ENCODE measurements around the gene XIAP. TPM values are rescaled to one million over a fixed set of nuclear protein-coding genes. Genes with fewer than 3 reads are reported as not detected.

Gene XIAP
- total RNA-seq, 6 experiments from 2014 or later = 34.4 to 48.4 (median 38.8) TPM

DNA sequence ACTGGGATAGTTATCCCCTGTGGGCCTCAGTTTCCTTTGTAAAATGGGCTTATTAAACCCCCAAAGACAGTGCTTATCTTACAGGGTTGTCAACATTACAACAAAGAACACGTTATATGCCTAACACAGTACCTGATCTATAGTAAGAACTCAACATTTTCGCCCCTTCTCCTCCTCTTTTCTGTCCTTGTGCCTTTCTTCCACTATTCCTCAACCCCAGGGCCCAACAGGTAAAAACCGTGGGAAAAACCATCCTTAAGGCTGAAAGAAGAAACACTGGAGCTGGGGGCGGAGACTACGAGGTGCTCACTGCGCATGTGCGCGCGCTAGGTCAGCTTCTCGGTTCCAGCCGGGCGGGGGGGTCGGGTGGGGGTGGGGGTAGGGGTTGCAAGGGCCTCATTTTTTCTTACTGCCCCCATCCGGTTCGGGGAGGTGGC is 426 bp upstream of the XIAP start:
- no peak for DNase-seq
- peaks cover 4% of the 10 kb centered on the region; the same call in 1 of the 2 replicates for H3K27me3 Mint-ChIP-seq (ENCODE audit: insufficient read depth)
- H3K27ac Mint-ChIP-seq = peak overlapping the region; percentile 92
- TF ChIP-seq, protein P1, sequence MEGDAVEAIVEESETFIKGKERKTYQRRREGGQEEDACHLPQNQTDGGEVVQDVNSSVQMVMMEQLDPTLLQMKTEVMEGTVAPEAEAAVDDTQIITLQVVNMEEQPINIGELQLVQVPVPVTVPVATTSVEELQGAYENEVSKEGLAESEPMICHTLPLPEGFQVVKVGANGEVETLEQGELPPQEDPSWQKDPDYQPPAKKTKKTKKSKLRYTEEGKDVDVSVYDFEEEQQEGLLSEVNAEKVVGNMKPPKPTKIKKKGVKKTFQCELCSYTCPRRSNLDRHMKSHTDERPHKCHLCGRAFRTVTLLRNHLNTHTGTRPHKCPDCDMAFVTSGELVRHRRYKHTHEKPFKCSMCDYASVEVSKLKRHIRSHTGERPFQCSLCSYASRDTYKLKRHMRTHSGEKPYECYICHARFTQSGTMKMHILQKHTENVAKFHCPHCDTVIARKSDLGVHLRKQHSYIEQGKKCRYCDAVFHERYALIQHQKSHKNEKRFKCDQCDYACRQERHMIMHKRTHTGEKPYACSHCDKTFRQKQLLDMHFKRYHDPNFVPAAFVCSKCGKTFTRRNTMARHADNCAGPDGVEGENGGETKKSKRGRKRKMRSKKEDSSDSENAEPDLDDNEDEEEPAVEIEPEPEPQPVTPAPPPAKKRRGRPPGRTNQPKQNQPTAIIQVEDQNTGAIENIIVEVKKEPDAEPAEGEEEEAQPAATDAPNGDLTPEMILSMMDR (IDR thresholded peaks at IDR 0.05) = no peak
- H3K4me1 Mint-ChIP-seq (ENCODE audit: low read depth) = peaks cover 14% of the 10 kb centered on the region
- peak overlapping the region; percentile 90 for H3K4me3 Mint-ChIP-seq
- H3K9me3 Mint-ChIP-seq = no peaks in the 10 kb centered on the region
- H3K36me3 Mint-ChIP-seq (ENCODE audit: low read depth) = no peaks in the 10 kb centered on the region

DNA sequence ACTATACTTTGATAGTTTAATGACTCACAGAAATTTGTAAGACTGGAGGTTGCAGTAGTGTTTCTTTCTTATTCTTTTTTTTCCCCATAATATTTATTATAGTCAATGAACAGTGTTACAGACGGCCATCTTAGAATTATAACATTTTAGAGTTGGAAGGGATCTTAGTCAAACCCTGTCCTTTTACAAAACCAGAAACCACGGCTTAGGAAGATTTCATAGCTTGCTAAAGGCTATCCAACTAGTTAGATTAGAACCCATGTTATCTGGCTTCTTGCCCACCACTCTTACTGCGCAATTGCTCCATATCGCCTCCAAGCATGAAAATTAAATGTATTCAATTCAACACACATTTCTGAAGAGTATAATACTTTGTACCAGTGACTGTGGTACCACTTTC is 1.1 kb downstream of the XIAP start:
- H3K4me1 Mint-ChIP-seq (ENCODE audit: low read depth) = peaks cover 12% of the 10 kb centered on the region
- no peaks in the 10 kb centered on the region for H3K36me3 Mint-ChIP-seq (ENCODE audit: low read depth)
- peaks cover 4% of the 10 kb centered on the region; the same call in 1 of the 2 replicates for H3K27me3 Mint-ChIP-seq (ENCODE audit: insufficient read depth)
- no peak for DNase-seq
- H3K4me3 Mint-ChIP-seq = peak overlapping the region; percentile 90
- peak overlapping the region; percentile 92 for H3K27ac Mint-ChIP-seq
- no peaks in the 10 kb centered on the region for H3K9me3 Mint-ChIP-seq
- TF ChIP-seq, protein P1 (IDR thresholded peaks at IDR 0.05) = no peak

DNA sequence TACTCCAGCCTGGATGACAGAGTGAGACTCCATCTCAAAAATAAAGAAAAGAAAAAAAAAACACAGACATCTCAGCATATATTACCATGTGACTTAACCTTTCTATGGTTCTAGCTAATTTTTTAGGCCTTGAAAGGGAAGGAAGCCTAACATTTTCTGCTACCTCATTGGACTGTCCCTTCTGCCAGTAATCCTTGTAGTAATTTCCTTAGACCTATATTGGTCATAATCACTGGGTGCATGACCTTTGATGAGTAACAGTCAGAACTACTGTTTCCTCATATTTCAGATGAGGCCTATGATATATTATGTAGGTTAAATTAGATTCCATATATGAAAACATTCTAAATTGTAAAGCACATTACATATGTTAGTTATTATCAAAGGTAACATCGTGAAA is 9.6 kb downstream of the XIAP start:
- H3K27me3 Mint-ChIP-seq (ENCODE audit: insufficient read depth) = no peaks in the 10 kb centered on the region
- H3K4me1 Mint-ChIP-seq (ENCODE audit: low read depth) = peaks cover 14% of the 10 kb centered on the region
- no peaks in the 10 kb centered on the region for H3K36me3 Mint-ChIP-seq (ENCODE audit: low read depth)
- peak; percentile 39 for DNase-seq
- peak overlapping the region; percentile 67 for H3K27ac Mint-ChIP-seq
- H3K9me3 Mint-ChIP-seq = no peaks in the 10 kb centered on the region
- H3K4me3 Mint-ChIP-seq = no peak overlapping the region
- TF ChIP-seq, protein P1 (IDR thresholded peaks at IDR 0.05) = no peak

DNA sequence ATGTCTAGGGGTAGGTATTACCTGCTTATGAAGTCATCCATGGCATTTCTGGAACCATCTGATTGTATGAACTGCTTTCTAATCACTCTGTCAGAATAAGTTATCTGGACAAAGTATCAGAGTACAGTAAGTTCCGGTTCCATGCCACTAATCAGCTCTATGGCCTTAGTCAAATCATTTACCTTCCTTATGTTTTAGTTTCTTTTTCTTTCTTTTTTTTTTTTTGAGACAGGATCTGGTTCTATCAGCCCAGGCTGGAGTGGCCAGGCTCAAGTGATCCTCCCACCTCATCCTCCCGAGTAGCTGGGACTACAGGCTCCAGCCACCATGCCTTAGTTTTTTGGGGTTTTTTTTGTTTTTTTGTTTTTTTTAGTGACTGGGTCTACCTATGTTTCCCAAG is 11.5 kb downstream of the XIAP start:
- Mint-ChIP-seq H3K4me1 (ENCODE audit: low read depth) (peaks cover 14% of the 10 kb centered on the region), H3K27ac (no peak overlapping the region), H3K36me3 (ENCODE audit: low read depth) (no peaks in the 10 kb centered on the region), H3K4me3 (no peak overlapping the region), H3K27me3 (ENCODE audit: insufficient read depth) (no peaks in the 10 kb centered on the region), H3K9me3 (no peaks in the 10 kb centered on the region)
- DNase-seq = no peak
- TF ChIP-seq, protein P1 (IDR thresholded peaks at IDR 0.05) = no peak

DNA sequence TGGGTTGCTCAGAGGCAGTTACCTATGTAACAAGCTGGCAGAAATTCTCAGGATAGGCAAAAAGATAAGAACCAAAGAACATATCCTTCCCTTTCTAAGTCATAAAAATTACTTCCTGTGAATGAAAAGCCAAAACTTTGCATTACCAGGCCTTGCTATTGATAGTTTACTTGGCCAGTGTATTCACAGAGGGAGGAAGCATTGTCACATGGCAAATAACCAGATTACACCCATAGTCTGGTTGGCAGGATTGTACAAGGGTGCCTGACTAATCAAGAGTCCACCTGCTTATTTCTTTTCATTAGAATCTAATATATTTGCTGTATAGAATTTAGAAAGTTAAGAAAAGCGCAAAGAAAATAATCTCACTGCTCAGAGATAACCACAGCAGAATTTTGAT is 14.1 kb downstream of the XIAP start:
- Mint-ChIP-seq H3K36me3 (ENCODE audit: low read depth) (no peaks in the 10 kb centered on the region), H3K4me1 (ENCODE audit: low read depth) (peaks cover 26% of the 10 kb centered on the region), H3K4me3 (no peak overlapping the region), H3K27ac (no peak overlapping the region), H3K9me3 (no peaks in the 10 kb centered on the region), H3K27me3 (ENCODE audit: insufficient read depth) (no peaks in the 10 kb centered on the region)
- TF ChIP-seq, protein P1 (IDR thresholded peaks at IDR 0.05) = no peak
- no peak for DNase-seq

DNA sequence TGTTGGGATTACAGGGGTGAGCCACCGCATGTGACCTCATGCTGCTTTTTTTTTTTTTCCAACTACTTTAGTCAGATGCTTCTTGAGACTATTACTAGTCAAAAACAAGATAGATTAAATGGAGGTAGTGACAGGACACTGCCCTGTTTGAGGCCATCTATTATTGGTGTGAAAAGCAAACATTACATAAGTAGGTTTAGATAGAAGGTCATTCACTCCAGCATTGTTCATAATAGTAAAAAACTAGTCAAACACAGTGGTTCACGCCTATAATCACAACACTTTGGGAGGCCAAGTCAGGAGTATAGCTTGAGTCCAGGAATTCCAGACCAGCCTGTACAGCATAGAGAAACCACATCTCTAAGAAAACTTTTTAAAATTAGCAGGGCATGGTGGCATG is 16.3 kb downstream of the XIAP start:
- H3K4me1 Mint-ChIP-seq (ENCODE audit: low read depth) = peaks cover 23% of the 10 kb centered on the region
- H3K36me3 Mint-ChIP-seq (ENCODE audit: low read depth) = no peaks in the 10 kb centered on the region

More for the DNA sequence above, 16.3 kb downstream of the XIAP start:
- TF ChIP-seq, protein P1 (IDR thresholded peaks at IDR 0.05) = no peak
- Mint-ChIP-seq H3K9me3 (no peaks in the 10 kb centered on the region), H3K4me3 (no peak overlapping the region), H3K27ac (no peak overlapping the region), H3K27me3 (ENCODE audit: insufficient read depth) (no peaks in the 10 kb centered on the region)
- DNase-seq = no peak

Data from HFFc6 (cell line).